ENCODE measurements around the gene SIRT6.
"Not testable (repeated sequence)": the region's sequence is repeated elsewhere in the genome, so short reads cannot be mapped to it uniquely, and the experiment has no call there.

SIRT6 gene

GRCh38 chr19:4182084-4182810 lies at the start of gene SIRT6, which contains the start of gene ANKRD24:
Gene SIRT6 (minus strand): TSS chr19:4182563. CDS start chr19:4182539, 24 bp downstream.
Gene ANKRD24 (plus strand): TSS chr19:4182689. CDS start chr19:4186426, 3,737 bp downstream.
- peak; percentile 82 to 86 for DNase-seq (ENCODE audit: low read depth in 2 of 2)

- not testable (repeated sequence) for DNase-seq (ENCODE audit: low read depth in 2 of 2)
These were observed 49.8 kb upstream of the SIRT6 start for GRCh38 chr19:4232139-4232538.

GRCh38 chr19:4231521-4231920 lies 49.2 kb upstream of the SIRT6 start:
- DNase-seq (ENCODE audit: low read depth in 2 of 2): not testable (repeated sequence)

GRCh38 chr19:4230237-4230636 lies 47.9 kb upstream of the SIRT6 start:
- DNase-seq (ENCODE audit: low read depth in 2 of 2): not testable (repeated sequence)

GRCh38 chr19:4229179-4229931 lies 47.0 kb upstream of the SIRT6 start, which contains the start of gene EBI3:
Gene EBI3 (plus strand): TSS chr19:4229523. CDS start chr19:4229551, 28 bp downstream.
- DNase-seq (ENCODE audit: low read depth in 2 of 2): no peak

GRCh38 chr19:4228765-4229178 lies 46.4 kb upstream of the SIRT6 start:
- no peak for DNase-seq (ENCODE audit: low read depth in 2 of 2)

GRCh38 chr19:4227771-4228170 lies 45.4 kb upstream of the SIRT6 start:
- DNase-seq (ENCODE audit: low read depth in 2 of 2): no peak

- DNase-seq (ENCODE audit: low read depth in 2 of 2): no peak
These were observed 43.5 kb upstream of the SIRT6 start for GRCh38 chr19:4225885-4226284.

GRCh38 chr19:4224470-4224869 lies 42.1 kb upstream of the SIRT6 start:
- DNase-seq (ENCODE audit: low read depth in 2 of 2): no peak

- no peak for DNase-seq (ENCODE audit: low read depth in 2 of 2)
These were observed 37.8 kb upstream of the SIRT6 start for GRCh38 chr19:4220188-4220587.

- not testable (repeated sequence) for DNase-seq (ENCODE audit: low read depth in 2 of 2)
These were observed 36.2 kb upstream of the SIRT6 start for GRCh38 chr19:4218523-4218922.

- no peak for DNase-seq (ENCODE audit: low read depth in 2 of 2)
These were observed 35.3 kb upstream of the SIRT6 start for GRCh38 chr19:4217429-4218264.

- DNase-seq (ENCODE audit: low read depth in 2 of 2): no peak
These were observed 34.5 kb upstream of the SIRT6 start for GRCh38 chr19:4216846-4217245.

GRCh38 chr19:4215807-4216206 lies 33.4 kb upstream of the SIRT6 start:
- no peak for DNase-seq (ENCODE audit: low read depth in 2 of 2)

- DNase-seq (ENCODE audit: low read depth in 2 of 2): no peak
These were observed 30.8 kb upstream of the SIRT6 start for GRCh38 chr19:4213116-4213515.

GRCh38 chr19:4210166-4210731 lies 27.9 kb upstream of the SIRT6 start:
- DNase-seq (ENCODE audit: low read depth in 2 of 2): no peak

GRCh38 chr19:4208385-4209094 lies 26.2 kb upstream of the SIRT6 start:
- no peak for DNase-seq (ENCODE audit: low read depth in 2 of 2)

- no peak for DNase-seq (ENCODE audit: low read depth in 2 of 2)
These were observed 24.6 kb upstream of the SIRT6 start for GRCh38 chr19:4206818-4207484.

- no peak for DNase-seq (ENCODE audit: low read depth in 2 of 2)
These were observed 19.4 kb upstream of the SIRT6 start for GRCh38 chr19:4201798-4202197.

GRCh38 chr19:4200940-4201542 lies 18.7 kb upstream of the SIRT6 start:
- no peak for DNase-seq (ENCODE audit: low read depth in 2 of 2)

Data from fibroblast of skin of left quadriceps (primary cell).